ENCODE results near the gene MARCHF3.

GRCh38 chr5:126967808-126968466 lies 62.4 kb downstream of the MARCHF3 start:
- TF ChIP-seq CTCF (conservative IDR thresholded peaks at IDR 0.05): no peak
- no peak for TF ChIP-seq ZFX (IDR thresholded peaks at IDR 0.05)

All from C4-2B (cell line).